MCF 10A (cell line): ENCODE data around the gene MRPL2. TPM values are rescaled to one million over a fixed set of nuclear protein-coding genes. Genes with fewer than 3 reads are reported as not detected.

ENCODE experiments used
- BruUV-seq: library from RNA; stranded (reverse); fragments of 400-500 nt; replicated peaks from 2 replicates; lab custom pipeline; 2021; lab: Mats Ljungman, UMichigan
- CTCF ChIA-PET: fragments of 300-600 bp; sonication (Branson Sonifier 250); formaldehyde crosslinking; extraction: SDS; loops from one replicate; lab custom pipeline; 2021; ENCODE audit warnings: antibody characterized with exemption, inconsistent platforms; lab: Yijun Ruan, JAX
- POLR2A ChIA-PET: fragments of 300-600, 350-650 bp; sonication (Branson Sonifier 250); formaldehyde crosslinking; extraction: SDS; loops from one replicate; lab custom pipeline; 2020; ENCODE audit warnings: antibody characterized with exemption, inconsistent platforms; lab: Yijun Ruan, JAX
- DNase-seq: peaks from one replicate; pipeline ENCODE4 v3.0.0-alpha.2; 2018; ENCODE audit not compliant: unreplicated experiment
- H3K27ac Mint-ChIP-seq: one replicate; pipeline ENCODE4 v1.8.0; 2022; ENCODE audit warnings: mild to moderate bottlenecking, low read depth, mixed read lengths; ENCODE audit not compliant: unreplicated experiment
- H3K27me3 Mint-ChIP-seq: one replicate; pipeline ENCODE4 v1.8.0; 2022; ENCODE audit warnings: mixed read lengths; ENCODE audit not compliant: insufficient read depth, unreplicated experiment
- H3K36me3 Mint-ChIP-seq: one replicate; pipeline ENCODE4 v1.8.0; 2022; ENCODE audit warnings: mild to moderate bottlenecking, moderate library complexity, mixed read lengths; ENCODE audit not compliant: insufficient read depth, unreplicated experiment
- H3K4me1 Mint-ChIP-seq: one replicate; pipeline ENCODE4 v1.8.0; 2022; ENCODE audit warnings: mixed read lengths; ENCODE audit not compliant: insufficient read depth, unreplicated experiment
- H3K4me3 Mint-ChIP-seq: one replicate; pipeline ENCODE4 v1.8.0; 2022; ENCODE audit warnings: mild to moderate bottlenecking, moderate library complexity, mixed read lengths; ENCODE audit not compliant: unreplicated experiment
- H3K9me3 Mint-ChIP-seq: one replicate; pipeline ENCODE4 v1.8.0; 2022; ENCODE audit warnings: mixed read lengths; ENCODE audit not compliant: unreplicated experiment
- CTCF ChIP-seq: fragments of 200-600 bp; IDR thresholded peaks from one replicate; pipeline ENCODE4 v1.8.0; 2022; ENCODE audit warnings: antibody characterized with exemption, mild to moderate bottlenecking; ENCODE audit not compliant: unreplicated experiment
- intact Hi-C: fragments of 100-400 bp; cut with micrococcal nuclease; formaldehyde crosslinking; loops from 2 replicates; pipeline ENCODE4 v1.14.1; 2022
- total RNA-seq: library from RNA; stranded (reverse); gene quantifications from 2 replicates; pipeline ENCODE4 v1.2.3, GENCODE V29; 2022

Gene MRPL2
- total RNA-seq, 1 experiment from 2014 or later = 155 TPM

GRCh38 chr6:43062818-43063217 is 3.6 kb upstream of the MRPL2 start:
- ChIA-PET POLR2A (interaction anchor here (0.6 to 1.2 kb wide), 3 partner anchors 45 to 125 kb away, joined by 4 to 5 read pairs (median 5); no protein-coding TSS in a partner anchor), CTCF (interaction anchor here (1.7 kb wide), 1 partner anchor 26 kb away, joined by 3 read pairs; no protein-coding TSS in a partner anchor)
- BruUV-seq = no TSS peak
- no peak for TF ChIP-seq CTCF
- H3K4me1 Mint-ChIP-seq = peaks cover 27% of the 10 kb centered on the region
- no peak overlapping the region for H3K4me3 Mint-ChIP-seq
- DNase-seq = no peak
- no peaks in the 10 kb centered on the region for H3K27me3 Mint-ChIP-seq
- intact Hi-C loops = no loop called here
- no peak overlapping the region for H3K27ac Mint-ChIP-seq
- H3K9me3 Mint-ChIP-seq = no peaks in the 10 kb centered on the region
- peaks cover 26% of the 10 kb centered on the region for H3K36me3 Mint-ChIP-seq

GRCh38 chr6:43061861-43062260 is 2.6 kb upstream of the MRPL2 start:
- BruUV-seq = no TSS peak
- ChIA-PET CTCF (interaction anchor here (1.9 kb wide), 1 partner anchor 161 kb away, joined by 4 read pairs; no protein-coding TSS in a partner anchor), POLR2A (interaction anchor here (3.7 to 3.9 kb wide), 2 partner anchors 16 to 111 kb away, joined by 44 to 60 read pairs; partner anchors contain the start of genes PTK7 and SRF)
- no peaks in the 10 kb centered on the region for H3K27me3 Mint-ChIP-seq
- DNase-seq = no peak
- H3K9me3 Mint-ChIP-seq = no peaks in the 10 kb centered on the region
- H3K4me1 Mint-ChIP-seq = peaks cover 28% of the 10 kb centered on the region
- intact Hi-C loops = no loop called here
- no peak overlapping the region for H3K4me3 Mint-ChIP-seq
- TF ChIP-seq CTCF = no peak
- no peak overlapping the region for H3K27ac Mint-ChIP-seq
- H3K36me3 Mint-ChIP-seq = peaks cover 34% of the 10 kb centered on the region

- ChIA-PET CTCF (interaction anchor here (0.5 to 2.6 kb wide), 5 partner anchors 69 to 458 kb away, joined by 3 to 12 read pairs (median 4); no protein-coding TSS in a partner anchor), POLR2A (interaction anchor here (1.0 to 3.9 kb wide), 15 partner anchors 8 to 131 kb away, joined by 3 to 60 read pairs (median 17); partner anchors contain the start of genes CNPY3, KLHDC3, MEA1 and PPP2R5D)
- TF ChIP-seq CTCF = no peak
- Mint-ChIP-seq H3K9me3 (no peaks in the 10 kb centered on the region), H3K4me1 (peaks cover 28% of the 10 kb centered on the region), H3K36me3 (peaks cover 42% of the 10 kb centered on the region), H3K4me3 (peak overlapping the region; percentile 94), H3K27ac (peak overlapping the region; percentile 96), H3K27me3 (no peaks in the 10 kb centered on the region)
- no peak for DNase-seq
- BruUV-seq = TSS peak; percentile 61
- intact Hi-C loops = no loop called here
Observed at GRCh38 chr6:43060755-43061633, 1.8 kb upstream of the MRPL2 start.
